Nephron (organoid): ENCODE data around the gene TEKT5.
A peak's percentile ranks its signal among the peaks of the same experiment; 100 is the strongest.

Experiments used
- H3K27ac Mint-ChIP-seq, 3 experiments: 2 replicates each; pipeline ENCODE4 v1.8.0; 2020; ENCODE audit warnings: mixed read lengths in 3 of 3, mild to moderate bottlenecking in 2 of 3, moderate library complexity in 1 of 3
- H3K27me3 Mint-ChIP-seq: 2 replicates; pipeline ENCODE4 v1.8.0; 2021; ENCODE audit warnings: low read depth, mild to moderate bottlenecking, moderate library complexity, mixed read lengths
- H3K36me3 Mint-ChIP-seq: 2 replicates; pipeline ENCODE4 v1.8.0; 2020; ENCODE audit warnings: low read depth, mixed read lengths
- H3K4me1 Mint-ChIP-seq: 2 replicates; pipeline ENCODE4 v1.8.0; 2020; ENCODE audit warnings: mixed read lengths
- H3K4me3 Mint-ChIP-seq, 3 experiments: 2 replicates each; pipeline ENCODE4 v1.8.0; 2020; ENCODE audit warnings: mild to moderate bottlenecking in 3 of 3, mixed read lengths in 3 of 3, moderate library complexity in 2 of 3
- H3K9me3 Mint-ChIP-seq: 2 replicates; pipeline ENCODE4 v1.8.0; 2020; ENCODE audit warnings: mixed read lengths
- TF ChIP-seq, protein P1 (sequence below), 3 experiments: fragments of 200-600 bp; sonication (generic); IDR thresholded peaks; one replicate each; pipeline ENCODE4 v1.5.0; 2021; ENCODE audit warnings: antibody characterized with exemption in 3 of 3; ENCODE audit not compliant: unreplicated experiment in 3 of 3

The TEKT5 gene

DNA sequence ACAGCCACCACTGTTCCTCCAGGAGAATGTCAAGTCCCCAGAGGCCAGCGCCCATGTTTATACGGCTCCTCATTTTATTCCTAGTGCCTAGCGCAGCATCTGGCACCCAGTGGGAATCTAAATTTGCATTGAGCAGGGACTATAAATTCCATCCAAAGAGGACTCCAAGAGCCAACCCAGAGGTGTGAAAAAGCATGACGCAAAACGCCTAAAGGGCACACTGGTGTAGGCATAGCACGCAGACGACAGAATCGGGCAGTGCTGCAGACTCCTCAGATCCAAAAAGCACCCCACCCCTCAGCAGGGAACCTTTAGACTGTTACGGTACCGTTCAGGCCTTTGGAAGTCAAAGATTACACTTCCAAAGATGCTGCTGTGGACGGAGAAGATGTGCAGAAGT, 19.5 kb downstream of the TEKT5 start:
- Mint-ChIP-seq H3K4me3 (no peak overlapping the region), H3K4me1 (peaks cover 14% of the 10 kb centered on the region), H3K9me3 (no peaks in the 10 kb centered on the region), H3K36me3 (no peaks in the 10 kb centered on the region), H3K27ac (no peak overlapping the region), H3K27me3 (peaks cover 12% of the 10 kb centered on the region)
- TF ChIP-seq, protein P1, sequence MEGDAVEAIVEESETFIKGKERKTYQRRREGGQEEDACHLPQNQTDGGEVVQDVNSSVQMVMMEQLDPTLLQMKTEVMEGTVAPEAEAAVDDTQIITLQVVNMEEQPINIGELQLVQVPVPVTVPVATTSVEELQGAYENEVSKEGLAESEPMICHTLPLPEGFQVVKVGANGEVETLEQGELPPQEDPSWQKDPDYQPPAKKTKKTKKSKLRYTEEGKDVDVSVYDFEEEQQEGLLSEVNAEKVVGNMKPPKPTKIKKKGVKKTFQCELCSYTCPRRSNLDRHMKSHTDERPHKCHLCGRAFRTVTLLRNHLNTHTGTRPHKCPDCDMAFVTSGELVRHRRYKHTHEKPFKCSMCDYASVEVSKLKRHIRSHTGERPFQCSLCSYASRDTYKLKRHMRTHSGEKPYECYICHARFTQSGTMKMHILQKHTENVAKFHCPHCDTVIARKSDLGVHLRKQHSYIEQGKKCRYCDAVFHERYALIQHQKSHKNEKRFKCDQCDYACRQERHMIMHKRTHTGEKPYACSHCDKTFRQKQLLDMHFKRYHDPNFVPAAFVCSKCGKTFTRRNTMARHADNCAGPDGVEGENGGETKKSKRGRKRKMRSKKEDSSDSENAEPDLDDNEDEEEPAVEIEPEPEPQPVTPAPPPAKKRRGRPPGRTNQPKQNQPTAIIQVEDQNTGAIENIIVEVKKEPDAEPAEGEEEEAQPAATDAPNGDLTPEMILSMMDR (IDR thresholded peaks at IDR 0.05; ENCODE audit: unreplicated experiment in 3 of 3) = no peak

DNA sequence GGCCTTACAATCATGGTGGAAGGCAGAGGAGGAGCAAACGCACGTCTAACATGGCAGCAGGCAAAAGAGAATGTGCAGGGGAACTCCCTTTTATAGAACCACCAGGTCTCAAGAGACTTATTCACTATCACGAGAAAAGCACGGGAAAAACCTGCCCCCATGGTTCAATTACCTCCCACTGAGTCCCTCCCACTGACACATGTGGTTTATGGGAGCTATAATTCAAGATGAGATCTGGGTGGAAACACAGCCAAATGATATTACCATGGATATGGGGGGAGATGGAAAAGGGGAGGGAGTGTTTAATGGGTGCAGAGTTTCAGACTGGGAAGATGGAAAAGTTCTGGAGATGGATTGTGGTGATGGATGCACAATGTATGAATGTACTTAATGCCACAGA, 23.0 kb downstream of the TEKT5 start:
- no peak overlapping the region for H3K27ac Mint-ChIP-seq
- peaks cover 9% of the 10 kb centered on the region for H3K4me1 Mint-ChIP-seq
- no peak overlapping the region for H3K4me3 Mint-ChIP-seq
- peaks cover 4% of the 10 kb centered on the region for H3K27me3 Mint-ChIP-seq
- H3K36me3 Mint-ChIP-seq = no peaks in the 10 kb centered on the region
- no peaks in the 10 kb centered on the region for H3K9me3 Mint-ChIP-seq
- TF ChIP-seq, protein P1 (IDR thresholded peaks at IDR 0.05; ENCODE audit: unreplicated experiment in 3 of 3) = no peak

DNA sequence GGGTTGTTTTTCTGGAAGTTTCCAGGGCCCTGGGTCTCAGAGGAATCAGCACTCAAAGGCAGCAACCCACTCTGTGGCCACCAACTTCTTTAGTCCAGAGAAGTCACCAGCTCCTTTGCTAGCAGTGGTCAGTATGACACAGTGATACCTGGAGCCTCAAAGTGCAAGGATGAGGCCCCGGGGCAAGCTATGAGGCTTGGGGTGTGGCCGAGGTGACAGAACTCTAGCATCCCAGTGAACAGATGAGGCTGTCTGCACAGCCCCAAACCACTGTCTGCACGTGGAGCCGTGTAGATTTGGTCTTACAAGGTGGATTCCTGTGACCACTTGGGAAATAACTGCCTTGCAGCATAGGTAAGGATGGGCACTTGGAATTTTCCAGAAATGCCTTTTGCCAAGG, 24.9 kb downstream of the TEKT5 start:
- TF ChIP-seq, protein P1 (IDR thresholded peaks at IDR 0.05; ENCODE audit: unreplicated experiment in 3 of 3) = no peak
- peaks cover 4% of the 10 kb centered on the region for H3K27me3 Mint-ChIP-seq
- no peak overlapping the region for H3K27ac Mint-ChIP-seq
- peaks cover 2% of the 10 kb centered on the region for H3K9me3 Mint-ChIP-seq
- peaks cover 16% of the 10 kb centered on the region for H3K4me1 Mint-ChIP-seq
- no peak overlapping the region for H3K4me3 Mint-ChIP-seq
- no peaks in the 10 kb centered on the region for H3K36me3 Mint-ChIP-seq

DNA sequence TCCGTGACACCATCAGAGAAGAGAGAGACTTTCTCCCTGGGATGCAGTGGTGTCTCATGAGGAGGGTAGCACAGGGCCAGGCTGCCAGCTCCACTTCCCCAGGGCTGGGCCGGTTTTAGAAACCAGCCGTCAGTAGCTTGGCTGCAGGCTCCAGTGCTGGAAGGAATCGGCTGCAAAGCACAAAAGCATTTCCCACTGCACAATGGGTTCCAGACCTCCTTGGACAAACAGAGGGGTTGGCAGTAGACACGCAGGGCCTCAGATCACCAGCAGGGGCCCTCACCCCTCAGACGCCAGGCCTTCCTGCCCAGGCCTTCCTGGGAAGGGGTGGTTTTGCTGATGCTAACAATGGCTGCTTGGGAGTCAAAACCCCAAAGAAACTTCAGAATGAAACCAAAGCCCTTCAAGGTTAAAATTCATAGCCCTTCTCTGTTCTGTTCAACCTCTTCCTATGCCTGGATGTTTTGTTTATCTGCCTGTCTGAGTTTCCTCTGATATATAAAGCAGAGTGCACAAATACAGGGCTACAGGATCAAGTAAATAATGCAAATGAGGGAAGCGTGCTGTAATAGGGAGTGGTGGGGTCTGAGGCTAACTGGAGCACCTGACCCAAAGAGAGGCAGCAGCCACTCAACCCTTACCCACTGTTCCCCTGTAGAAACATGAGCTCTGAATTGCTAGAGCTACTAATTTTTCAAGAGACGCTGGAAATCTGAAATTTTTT, 26.2 kb downstream of the TEKT5 start:
- H3K4me3 Mint-ChIP-seq = no peak overlapping the region
- no peak overlapping the region for H3K27ac Mint-ChIP-seq
- peaks cover 20% of the 10 kb centered on the region for H3K4me1 Mint-ChIP-seq
- H3K36me3 Mint-ChIP-seq = no peaks in the 10 kb centered on the region
- H3K9me3 Mint-ChIP-seq = peaks cover 2% of the 10 kb centered on the region
- H3K27me3 Mint-ChIP-seq = peaks cover 4% of the 10 kb centered on the region
- TF ChIP-seq, protein P1 (IDR thresholded peaks at IDR 0.05; ENCODE audit: unreplicated experiment in 3 of 3) = peak in 2 of 3 experiments; percentile 23 to 30

DNA sequence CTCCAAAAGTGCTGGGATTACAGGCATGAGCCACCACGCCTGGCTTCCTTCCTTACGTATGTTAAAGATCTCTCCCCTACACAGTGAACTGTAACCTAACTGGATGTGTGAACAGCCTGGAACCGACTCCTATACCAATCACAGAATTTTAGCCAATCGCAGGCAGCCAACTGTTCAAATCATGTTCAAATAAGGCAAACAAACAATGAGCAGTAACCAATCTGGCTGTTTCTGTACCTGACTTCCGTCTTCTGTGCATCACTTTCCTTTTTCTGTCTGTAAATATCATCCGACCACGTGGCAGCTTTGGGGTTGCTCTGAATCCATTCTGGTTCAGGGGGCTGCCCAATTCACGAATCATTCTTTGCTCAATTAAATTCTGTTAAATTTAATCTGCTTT, 27.5 kb downstream of the TEKT5 start:
- Mint-ChIP-seq H3K4me3 (no peak overlapping the region), H3K4me1 (peaks cover 26% of the 10 kb centered on the region), H3K36me3 (no peaks in the 10 kb centered on the region), H3K27ac (peak overlapping the region in 1 of 3 experiments; percentile 16), H3K9me3 (peaks cover 8% of the 10 kb centered on the region), H3K27me3 (no peaks in the 10 kb centered on the region)
- TF ChIP-seq, protein P1 (IDR thresholded peaks at IDR 0.05; ENCODE audit: unreplicated experiment in 3 of 3) = no peak

DNA sequence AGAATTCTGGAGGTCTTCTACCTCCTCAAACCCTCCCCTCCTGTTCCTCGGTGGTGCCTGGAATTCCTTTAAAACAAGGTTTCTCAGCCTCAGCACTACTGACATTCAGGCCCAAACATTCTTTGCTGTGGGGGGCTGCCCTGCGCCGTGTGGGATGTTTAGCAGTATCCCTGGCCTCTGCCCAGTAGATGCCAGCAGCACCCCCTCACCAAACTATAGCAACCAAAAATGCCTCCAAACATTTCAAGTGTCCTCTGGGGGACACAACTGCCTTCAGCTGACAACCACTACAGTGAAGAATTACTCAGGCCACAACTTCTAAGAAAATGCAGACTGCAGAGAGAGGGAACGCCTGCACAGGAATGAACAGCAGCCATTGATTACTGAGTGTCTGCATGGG, 28.4 kb downstream of the TEKT5 start:
- TF ChIP-seq, protein P1 (IDR thresholded peaks at IDR 0.05; ENCODE audit: unreplicated experiment in 3 of 3) = no peak
- peaks cover 29% of the 10 kb centered on the region for H3K4me1 Mint-ChIP-seq
- H3K27ac Mint-ChIP-seq = peak overlapping the region in 2 of 3 experiments; percentile 35 to 84
- peaks cover 10% of the 10 kb centered on the region for H3K9me3 Mint-ChIP-seq
- no peak overlapping the region for H3K4me3 Mint-ChIP-seq
- H3K27me3 Mint-ChIP-seq = no peaks in the 10 kb centered on the region
- H3K36me3 Mint-ChIP-seq = no peaks in the 10 kb centered on the region
